A673 (cell line): ENCODE results near the gene KRT86.

ENCODE experiments used
- EZH2 ChIP-seq: fragments of 200-600 bp; sonication (generic); IDR thresholded peaks from 2 replicates; pipeline ENCODE4 v1.6.1; 2017; ENCODE audit warnings: borderline replicate concordance, low read depth, mild to moderate bottlenecking, mixed read lengths, antibody characterized with exemption, low read length; ENCODE audit not compliant: poor library complexity, severe bottlenecking
- TF ChIP-seq, protein P1 (sequence below): fragments of 300-800, 200-600 bp; sonication (generic); conservative IDR thresholded peaks from 2 replicates; pipeline ENCODE4 v1.5.1; 2017; ENCODE audit warnings: low read depth, mild to moderate bottlenecking, antibody characterized with exemption, low read length, moderate library complexity, mixed read lengths

DNA sequence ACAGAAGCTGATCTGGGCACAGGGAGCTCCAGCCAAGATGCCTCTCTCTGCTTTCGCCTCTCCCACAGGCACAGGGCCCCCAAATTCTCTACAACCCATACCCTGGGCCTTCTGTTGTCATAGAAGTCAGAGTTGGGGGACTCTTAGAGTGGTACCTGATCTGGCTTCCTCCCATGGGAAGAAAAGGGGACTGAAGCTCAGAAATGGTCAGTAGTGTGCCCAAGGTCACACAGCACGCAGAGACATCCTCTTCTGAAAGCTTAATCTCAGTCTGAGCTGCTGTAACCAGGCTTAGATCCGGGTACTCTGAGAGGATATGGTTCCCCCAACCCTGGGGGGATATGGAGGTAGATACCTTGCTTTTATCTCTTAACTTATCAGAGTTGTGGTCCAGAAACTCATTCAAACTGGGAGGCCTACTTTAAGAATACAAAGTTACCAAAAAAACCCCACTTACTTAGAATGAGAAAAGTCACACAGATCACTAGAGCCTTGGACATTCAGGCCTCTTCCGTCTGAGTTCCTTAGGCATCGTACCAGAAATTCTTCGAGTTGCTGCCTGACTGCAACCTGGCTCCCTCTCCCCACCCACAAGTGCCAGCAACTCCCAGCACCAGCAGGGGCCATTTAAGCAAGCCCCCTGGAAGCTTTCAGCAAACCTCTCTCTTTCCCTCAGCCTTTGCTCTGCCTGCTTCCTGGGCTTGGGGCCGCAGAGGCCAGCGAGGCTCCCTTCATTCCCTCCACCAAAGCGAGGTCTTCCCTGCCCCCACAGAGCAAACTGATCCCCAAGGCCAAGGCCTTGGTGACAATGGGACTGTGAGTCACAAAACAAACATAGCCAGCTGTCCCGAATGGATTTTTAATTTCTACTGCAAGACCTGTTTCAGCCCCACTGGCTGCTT lies 27.5 kb upstream of the KRT86 start:
- TF ChIP-seq, protein P1, sequence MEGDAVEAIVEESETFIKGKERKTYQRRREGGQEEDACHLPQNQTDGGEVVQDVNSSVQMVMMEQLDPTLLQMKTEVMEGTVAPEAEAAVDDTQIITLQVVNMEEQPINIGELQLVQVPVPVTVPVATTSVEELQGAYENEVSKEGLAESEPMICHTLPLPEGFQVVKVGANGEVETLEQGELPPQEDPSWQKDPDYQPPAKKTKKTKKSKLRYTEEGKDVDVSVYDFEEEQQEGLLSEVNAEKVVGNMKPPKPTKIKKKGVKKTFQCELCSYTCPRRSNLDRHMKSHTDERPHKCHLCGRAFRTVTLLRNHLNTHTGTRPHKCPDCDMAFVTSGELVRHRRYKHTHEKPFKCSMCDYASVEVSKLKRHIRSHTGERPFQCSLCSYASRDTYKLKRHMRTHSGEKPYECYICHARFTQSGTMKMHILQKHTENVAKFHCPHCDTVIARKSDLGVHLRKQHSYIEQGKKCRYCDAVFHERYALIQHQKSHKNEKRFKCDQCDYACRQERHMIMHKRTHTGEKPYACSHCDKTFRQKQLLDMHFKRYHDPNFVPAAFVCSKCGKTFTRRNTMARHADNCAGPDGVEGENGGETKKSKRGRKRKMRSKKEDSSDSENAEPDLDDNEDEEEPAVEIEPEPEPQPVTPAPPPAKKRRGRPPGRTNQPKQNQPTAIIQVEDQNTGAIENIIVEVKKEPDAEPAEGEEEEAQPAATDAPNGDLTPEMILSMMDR: no peak
- no peak for TF ChIP-seq EZH2
